H7 (cell line): ENCODE measurements around the gene LYPD4. TPM values are rescaled to one million over a fixed set of nuclear protein-coding genes. Genes with fewer than 3 reads are reported as not detected.

Experiments
- total RNA-seq: library from RNA; depleted of rRNA; stranded (reverse); fragments of >200 nt; shearing (Covaris generic); gene quantifications from 2 replicates; pipeline ENCODE4 v1.2.3, GENCODE V29; 2014; rRNA removed

Gene LYPD4
- total RNA-seq, 1 experiment from 2014 or later: not detected

Other genes starting within 250 kb of the LYPD4 start
- not detected in 2 replicates for gene CEACAM4, start 217.6 kb downstream of the LYPD4 start, total RNA-seq
- gene CEACAM7, start 156.4 kb downstream of the LYPD4 start, total RNA-seq: not detected in 2 replicates
- gene CEACAM5, start 136.1 kb downstream of the LYPD4 start, total RNA-seq: not detected in 2 replicates
- gene CEACAM6, start 89.2 kb downstream of the LYPD4 start, total RNA-seq: not detected in 2 replicates
- gene CEACAM3, start 48.1 kb downstream of the LYPD4 start, total RNA-seq: not detected in 2 replicates
- not detected in 2 replicates for gene DMRTC2, start 359 bp upstream of the LYPD4 start, total RNA-seq
- gene RPS19, start 15.6 kb upstream of the LYPD4 start, total RNA-seq: 2,022 and 3,019 TPM in 2 replicates
- gene CD79A, start 32.6 kb upstream of the LYPD4 start, total RNA-seq: 0.55 TPM in 1 of 2 replicates, not detected in the other
- 34.3 and 40.7 TPM in 2 replicates for gene ARHGEF1, start 38.5 kb upstream of the LYPD4 start, total RNA-seq
- 0.15 TPM in 1 of 2 replicates, not detected in the other for gene ERFL, start 83.8 kb upstream of the LYPD4 start, total RNA-seq
- gene RABAC1, start 114.6 kb upstream of the LYPD4 start, total RNA-seq: 140 and 163 TPM in 2 replicates
- gene ATP1A3, start 149.5 kb upstream of the LYPD4 start, total RNA-seq: 9.9 and 11.9 TPM in 2 replicates
- 15.7 and 16.4 TPM in 2 replicates for gene GRIK5, start 225.5 kb upstream of the LYPD4 start, total RNA-seq
- gene ZNF574, start 231.5 kb upstream of the LYPD4 start, total RNA-seq: 44.0 and 45.4 TPM in 2 replicates